SIG-M5 treated with dmso at 0.1 percent for 504 hours (cell line): Measurements from ENCODE around the gene PVR.
A peak's percentile ranks its signal among the peaks of the same experiment; 100 is the strongest.
"Not testable (repeated sequence)": the region's sequence is repeated elsewhere in the genome, so short reads cannot be mapped to it uniquely, and the experiment has no call there.

ENCODE experiments used
- DNase-seq: peaks from one replicate; lab custom pipeline; 2025; ENCODE audit not compliant: unreplicated experiment; lab: John Stamatoyannopoulos, UW

PVR gene

DNA sequence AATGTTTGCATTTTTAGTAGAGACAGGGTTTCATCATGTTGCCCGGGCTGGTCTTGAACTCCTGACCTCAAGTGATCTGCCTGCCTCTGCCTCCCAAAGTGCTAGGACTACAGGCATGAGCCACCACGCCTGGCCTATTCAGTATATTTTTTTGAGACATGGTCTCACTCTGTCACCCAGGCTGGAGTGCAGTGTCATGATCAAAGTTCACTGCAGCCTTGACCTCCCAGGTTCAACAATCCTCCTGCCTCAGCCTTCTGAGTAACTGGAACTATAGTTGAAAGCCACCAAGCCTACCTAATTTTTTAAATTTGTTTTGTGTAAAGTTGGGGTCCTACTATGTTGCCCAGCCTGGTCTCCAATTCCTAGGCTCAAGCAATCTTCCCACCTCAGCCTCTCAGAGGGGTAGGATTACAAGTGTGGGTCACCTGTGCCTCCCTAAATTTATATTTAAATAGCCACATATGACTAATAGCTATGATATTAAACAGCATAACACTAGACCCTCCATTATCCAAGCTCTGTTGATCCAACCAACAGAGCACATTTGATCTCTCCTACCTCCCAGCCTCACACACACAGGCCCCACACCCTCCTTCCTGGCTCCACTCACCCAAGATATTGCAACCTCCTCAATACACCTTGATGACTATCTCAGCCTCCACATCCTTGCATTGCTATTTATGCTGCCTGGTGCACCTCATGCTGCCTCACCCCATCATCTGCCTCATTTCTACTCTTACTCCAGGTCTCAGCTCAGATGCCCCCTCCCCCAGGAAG is 25.5 kb downstream of the PVR start:
- DNase-seq, result no peak

DNA sequence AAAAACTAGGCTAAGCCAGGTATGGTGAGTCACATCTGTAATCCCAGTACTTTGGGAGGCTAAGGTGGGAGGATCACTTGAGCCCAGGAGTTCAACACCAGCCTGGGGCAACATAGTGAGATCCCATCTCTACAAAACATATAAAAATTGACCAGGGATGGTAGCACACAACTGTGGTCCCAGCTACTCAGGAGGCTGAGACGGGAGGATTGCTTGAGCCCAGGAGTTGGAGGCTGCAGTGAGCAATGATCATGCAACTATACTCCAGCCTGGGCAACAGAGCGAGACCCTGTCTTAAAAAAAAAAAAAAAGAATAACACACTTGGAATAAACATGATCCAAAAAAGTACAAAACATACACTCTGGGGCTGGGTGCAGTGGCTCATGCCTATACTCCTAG is 26.3 kb downstream of the PVR start:
- DNase-seq, result not testable (repeated sequence)

DNA sequence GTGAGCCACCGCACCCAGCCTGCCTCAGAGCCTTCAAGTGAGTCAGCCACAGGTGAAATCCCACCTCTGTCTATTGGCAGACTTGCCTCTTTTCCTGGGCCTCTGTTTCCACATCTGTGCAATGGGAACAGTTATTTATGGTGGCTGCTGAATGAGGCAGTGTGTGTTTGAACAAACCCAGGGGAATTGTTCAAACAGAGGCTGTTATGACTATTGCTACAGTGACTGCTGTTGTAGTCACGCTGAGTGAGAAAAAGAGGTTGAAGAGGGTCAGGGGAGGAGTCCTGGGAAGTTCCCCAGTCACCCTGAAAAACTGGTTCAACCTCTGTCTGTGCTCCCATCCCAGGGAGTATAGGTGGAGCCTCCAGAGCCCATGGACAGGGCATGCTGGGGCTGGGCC is 27.7 kb downstream of the PVR start, which contains the start of gene CEACAM19:
Gene CEACAM19 (plus strand): TSS at position 83 of the 400 bp plus-strand sequence. CDS start 450 bp downstream, outside the sequence.
- peak; percentile 43 for DNase-seq

DNA sequence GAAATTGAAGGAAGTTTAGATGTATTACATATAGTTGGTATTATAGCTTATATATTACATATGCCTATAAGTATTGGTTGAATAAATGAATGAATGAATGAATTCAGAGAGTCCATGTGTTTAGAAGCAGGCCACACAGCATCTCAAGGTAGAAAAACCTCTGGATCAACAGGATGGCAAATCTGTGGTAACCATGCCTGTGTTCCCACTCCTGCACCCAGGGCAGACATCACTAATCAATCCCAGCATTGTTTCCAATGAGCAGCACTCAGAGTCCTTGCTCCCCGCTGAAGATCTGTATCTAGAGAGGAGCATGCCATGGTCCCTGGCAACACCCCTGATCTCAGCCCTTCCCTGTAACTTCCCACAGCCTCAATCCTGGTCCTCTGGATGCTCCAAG is 28.5 kb downstream of the PVR start:
- DNase-seq, result no peak

DNA sequence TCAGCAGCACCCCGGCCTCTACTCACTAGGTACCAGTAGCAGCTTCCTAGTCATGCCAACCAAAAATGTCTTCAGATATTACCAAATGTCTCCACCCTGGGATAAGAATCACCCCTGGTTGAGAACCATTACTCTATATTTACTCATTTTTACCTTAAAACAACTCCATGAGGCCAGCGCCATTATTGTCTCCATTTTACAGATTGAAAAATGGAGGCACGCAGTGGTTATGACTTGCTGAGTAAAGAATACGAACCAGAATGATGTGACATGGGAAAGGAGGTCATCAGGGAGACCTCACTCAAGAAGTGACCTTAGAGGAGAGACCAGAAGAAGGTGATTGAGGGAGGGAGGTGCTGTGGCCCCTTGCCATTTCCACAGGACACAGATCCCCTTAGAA is 29.8 kb downstream of the PVR start:
- DNase-seq, result no peak

DNA sequence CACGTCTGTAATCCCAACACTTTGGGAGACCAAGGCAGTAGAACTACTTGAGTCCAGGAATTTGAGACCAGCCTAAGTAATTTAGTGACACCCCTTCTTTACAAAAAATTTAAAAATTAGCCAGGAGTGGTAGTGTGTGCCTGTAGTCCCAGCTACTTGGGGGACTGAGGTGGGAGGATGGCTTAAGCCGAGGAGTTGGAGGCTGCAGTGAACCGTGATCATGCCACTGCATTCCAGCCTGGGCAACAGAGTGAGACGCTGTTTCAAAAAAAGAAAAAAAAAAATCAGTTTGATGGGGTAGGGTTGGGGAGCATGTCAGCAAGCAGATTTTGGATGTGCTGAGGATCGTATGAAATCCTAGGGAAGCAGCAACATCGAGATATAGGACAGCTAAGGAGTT is 31.8 kb downstream of the PVR start:
- no peak for DNase-seq

DNA sequence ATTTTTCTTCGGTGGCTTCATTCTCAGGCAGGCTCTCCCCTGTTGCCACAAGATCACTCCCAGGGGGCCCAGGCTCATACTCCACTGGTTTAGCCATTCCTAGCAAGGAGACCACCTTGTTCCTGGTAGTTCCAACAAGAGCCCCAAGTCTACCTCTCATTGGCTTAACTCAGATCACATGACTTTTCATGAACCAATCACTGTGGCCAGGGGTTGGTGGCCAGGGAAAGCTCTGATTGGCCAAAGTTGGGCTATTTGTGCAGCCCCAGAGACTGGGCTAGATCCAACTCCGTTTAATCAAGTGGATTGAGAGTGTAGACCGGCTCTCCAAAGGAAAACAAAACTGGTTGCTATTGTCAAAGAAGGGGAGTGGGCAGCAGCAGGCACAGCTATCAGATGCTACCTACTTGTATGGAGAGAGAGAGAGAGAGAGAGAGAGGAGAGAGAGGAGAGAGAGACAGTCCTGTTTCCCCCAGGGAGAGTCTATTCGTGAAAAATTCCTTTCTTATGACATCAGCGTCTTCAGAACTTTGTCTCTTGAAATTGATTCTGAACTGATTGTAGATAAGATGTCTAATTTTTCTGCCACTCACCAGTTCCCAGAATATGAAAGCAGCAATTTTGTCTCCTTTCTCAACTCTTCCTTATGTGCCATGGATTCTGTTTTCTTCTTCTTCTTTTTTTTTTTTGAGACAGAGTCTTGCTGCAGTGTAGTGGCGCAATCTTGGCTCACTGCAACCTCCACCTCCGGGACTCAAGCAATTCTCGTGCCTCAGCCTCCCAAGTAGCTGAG is 33.5 kb downstream of the PVR start:
- DNase-seq, result no peak

DNA sequence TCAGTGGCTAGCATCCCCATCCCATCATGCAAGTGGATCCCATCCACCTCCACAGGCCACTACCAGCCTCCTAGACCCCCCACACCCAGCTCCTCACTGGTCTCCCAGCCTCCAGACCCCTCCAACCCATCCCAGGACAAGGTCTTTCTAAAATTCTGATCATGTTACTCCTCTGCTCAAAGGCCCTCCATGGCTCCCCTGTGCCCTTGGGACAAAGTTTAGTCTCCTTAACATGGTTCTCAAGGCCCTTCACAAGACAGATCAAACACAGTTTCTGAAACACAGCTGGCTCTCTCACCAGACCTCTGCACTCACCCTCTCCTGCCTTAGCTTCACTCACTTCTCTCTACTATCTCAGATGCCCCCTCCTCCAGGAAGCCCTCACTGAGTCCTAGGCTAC is 36.8 kb downstream of the PVR start:
- no peak for DNase-seq

DNA sequence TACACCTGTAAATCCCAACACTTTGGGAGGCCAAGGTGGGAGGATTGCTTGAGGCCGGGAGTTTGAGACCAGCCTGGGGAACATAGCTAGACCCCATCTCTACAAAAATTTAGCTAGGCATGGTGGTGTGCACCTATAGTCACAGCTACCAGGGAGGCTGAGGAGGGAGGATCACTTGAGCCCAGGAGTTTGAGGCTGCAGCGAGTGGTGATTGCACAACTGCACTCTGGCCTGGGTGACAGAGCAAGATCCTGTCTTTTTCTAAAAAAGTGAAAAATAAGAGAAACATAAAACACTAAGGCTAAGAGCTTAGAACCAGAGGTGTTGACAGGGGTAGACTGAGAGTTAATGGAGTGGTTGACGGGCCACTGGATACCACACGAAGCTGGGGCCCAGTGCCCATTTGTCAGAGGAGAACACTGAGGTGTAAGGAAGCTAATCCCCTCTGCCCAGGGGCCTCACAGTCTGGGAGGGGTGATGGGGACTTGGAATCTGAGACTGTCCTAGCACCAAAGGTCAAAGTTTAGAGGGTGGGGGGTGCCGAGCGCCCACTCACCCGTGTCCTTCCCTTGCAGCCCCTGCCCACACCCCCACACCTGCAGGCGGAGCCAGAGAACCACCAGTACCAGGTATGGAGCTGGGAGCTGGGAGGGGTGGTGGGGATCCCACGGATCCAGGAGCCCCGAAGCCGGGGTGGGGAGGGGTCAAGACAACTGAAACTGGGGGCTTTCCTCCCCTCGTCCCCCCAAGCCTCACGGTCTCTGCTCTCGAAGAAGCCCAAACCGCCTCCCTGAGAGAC is 38.5 kb downstream of the PVR start:
- no peak for DNase-seq

DNA sequence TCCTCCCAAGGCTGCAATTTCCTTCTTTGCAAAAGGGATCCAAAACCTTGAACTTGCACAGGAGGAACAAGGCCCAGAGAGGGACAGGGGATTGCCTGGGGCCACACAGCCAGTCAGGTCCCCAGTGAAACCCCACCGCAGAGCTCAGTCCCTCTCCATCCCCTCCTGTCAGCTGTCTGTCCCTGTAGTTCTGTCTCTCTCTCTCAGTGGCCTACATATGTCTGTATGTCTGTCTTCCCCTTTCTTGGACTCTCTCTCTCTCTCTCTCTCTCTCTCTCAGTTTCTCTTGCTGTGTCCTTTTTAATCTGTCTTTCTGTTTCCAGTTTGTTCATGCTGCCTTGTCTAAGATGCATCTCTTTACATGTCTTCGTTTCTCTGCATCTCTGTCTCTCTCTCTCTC is 39.1 kb downstream of the PVR start:
- no peak for DNase-seq

DNA sequence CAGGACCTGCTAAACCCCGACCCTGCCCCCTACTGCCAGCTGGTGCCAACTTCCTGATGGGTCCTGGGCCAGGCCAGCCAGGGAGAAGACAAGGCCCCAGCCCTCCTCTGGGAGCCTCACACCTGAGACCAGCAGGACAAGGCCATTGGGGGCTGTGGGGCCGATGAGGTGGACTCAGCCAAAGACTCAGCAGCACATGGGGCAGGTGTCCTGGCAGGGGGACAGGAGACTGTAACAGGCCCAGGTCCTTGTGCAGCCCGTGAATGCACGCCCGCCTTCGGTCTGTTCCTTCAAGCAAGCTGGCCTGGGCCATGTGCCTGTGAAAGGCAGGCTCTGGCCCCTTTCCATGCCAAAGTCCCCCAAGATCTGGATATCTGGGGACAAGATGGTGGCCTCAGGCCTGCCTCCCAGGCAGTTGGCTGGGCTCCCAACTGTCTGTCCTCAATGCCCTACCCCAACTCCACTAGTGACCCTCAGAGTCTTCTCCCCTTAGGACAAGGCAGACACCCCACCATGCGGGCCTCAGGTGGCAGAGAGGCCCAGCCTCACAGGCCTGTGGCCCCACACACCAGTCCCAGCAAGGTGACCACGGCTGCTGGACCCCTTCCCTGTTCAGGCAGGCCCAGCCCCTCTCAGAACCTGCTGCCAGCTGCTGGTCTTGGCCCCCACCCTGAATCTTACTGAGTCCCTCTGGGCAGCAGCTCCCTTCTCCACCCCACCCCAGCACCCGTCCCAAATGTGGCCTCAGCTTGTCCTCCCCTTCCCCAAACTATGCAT is 39.9 kb downstream of the PVR start:
- DNase-seq, result no peak

DNA sequence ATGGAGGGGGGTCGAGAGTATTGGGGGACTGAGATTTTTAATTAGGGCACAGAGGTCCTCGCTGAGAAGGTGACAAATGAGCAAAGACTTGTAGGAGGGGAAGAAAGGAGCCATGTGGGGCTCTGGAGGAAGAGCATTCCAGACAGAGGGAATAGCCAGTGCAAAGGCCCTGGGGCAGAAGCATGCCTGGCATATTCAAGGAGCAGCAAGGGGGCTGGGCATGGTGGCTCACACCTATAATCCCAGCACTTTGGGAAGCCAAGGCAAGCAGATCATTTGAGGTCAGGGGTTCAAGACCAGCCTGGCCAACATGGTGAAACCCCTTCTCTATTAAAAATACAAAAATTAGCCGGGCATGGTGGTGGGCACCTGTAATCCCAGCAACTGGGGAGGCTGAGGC is 40.7 kb downstream of the PVR start:
- not testable (repeated sequence) for DNase-seq

DNA sequence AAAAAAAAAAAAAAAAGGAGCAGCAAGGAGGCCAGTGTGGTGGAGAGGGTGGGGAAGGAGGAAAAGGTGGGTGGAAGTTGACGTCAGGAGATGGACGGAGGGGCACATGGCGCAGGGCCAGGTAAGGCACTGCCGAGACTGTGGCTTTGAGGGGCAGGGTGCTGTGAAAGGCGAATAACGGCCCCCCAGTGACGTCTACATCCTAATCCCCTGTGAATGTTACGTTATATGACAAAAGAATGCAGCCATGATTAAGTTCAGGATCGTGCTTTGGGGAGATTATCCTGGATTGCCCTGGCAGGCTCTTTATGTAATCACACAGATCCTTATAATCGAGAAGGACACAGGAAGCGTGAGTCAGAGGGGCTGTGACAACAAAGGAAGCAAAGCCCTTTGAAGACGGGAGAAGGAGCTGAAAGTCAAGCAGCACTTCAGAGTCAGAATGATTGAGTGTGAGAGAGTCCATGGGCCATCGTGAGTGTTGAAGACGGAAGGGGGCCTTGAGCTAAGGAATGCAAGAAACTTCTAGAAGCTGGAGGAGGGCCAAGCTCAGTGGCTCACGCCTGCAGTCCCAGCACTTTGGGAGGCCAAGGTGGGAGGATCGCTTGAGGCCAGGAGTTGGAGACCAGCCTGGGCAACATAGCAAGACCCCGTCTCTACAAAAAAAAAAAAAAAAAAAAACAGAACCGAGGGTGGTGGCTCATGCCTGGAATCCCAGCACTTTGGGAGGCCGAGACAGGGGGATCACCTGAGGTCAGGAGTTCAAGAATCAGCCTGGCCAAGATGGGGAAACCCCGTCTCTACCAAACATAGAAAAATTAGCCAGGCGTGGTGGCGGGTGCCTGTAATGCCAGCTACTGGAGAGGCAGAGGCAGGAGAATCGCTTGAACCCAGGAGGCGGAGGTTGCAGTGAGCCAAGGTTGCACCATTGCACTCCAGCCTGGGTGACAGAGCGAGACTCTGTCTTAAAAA is 41.5 kb downstream of the PVR start:
- no peak for DNase-seq

DNA sequence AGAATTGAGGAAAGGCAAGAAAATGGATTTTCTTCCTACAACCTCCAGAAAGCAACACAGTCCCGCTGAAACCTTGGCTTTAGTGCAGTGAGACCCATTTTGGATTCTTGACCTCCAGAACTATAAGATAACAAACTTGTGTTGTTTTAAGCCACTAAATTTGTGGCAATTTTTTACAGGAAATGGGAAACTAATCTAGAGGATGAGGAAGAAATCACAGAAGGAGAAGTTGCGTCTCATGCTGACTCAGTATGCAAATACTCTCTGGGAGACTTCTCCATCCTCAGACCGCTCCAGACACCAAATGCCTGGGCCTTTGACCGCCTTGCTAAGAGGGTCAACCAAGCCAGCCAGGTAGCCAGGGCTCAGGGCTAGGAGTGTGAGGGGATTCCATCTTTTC is 42.2 kb downstream of the PVR start:
- DNase-seq, result no peak

DNA sequence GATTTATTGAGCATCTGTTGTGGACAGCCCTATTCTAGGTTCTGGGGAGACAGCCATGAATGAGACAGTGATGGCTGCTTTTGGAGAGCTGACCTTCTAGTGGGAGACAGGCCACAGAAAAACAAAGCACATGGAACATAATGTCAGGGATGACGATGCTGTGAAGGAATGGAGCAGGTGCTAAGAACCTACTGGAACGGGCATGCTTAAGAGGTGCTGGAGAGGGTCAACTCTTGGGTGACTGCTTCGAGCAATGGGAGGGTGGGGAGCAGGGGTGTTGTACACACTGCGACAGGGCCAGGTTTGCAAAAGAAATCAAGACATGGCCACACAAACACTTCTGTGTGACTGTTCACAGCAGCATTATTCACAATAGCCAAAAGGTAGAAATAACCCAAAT is 43.2 kb downstream of the PVR start:
- DNase-seq, result no peak

DNA sequence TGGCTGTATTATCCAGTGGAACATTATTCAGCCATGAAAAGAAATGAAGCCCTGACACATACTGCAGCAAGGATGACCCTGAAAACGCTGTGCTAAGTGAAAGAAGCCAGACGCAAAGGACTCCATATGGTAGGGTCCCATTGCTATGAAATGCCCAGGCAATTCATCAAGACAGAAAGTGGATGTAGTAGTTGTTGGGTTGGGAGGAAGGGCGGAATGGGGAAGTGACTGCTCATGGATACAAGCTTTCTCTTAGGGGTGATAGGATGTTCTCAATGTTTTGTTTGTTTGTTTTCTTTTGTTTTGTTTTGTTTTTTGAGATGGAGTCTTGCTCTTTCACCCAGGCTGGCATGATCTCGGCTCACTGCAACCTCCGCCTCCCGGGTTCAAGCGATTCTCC is 44.2 kb downstream of the PVR start:
- DNase-seq, result peak; percentile 23

DNA sequence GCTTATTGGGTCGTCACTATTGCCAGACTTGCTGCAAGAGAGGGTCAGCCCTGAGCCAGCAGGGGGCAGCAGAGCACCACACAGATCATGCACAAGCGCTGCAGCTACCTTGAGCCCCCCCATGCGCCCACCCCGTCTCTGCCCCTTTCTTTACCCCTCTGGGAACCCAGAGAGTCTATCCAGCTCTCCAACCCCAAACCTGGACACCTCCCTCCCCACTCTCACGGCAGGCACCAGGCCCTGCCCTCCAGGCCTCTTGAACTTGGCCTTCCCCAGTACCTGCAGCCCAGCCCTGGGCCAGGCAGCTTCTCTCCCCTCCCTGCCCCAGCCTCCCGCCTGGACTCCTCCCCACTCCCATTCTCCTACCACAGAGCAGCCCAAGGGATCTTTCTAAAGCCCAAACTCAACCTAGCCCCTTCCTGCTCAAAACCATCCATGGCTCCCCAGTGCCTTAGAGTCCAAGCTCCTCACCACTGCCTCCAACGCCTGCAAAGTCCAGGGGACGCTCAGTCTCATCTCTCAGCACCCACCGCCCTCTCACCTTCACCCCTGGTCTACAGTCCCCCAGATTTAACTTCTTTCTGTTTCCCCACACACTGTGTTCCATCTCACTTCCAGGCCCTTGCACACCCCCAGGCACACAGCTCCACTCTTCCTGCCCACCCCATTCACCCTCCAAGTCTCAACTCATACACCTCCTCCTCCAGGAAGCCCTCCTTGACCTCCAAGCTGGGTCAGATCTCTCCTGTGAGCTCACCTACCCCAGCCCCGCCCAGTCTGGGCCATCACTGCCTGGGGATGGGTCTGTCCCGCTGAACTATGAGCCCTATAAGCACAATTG is 45.8 kb downstream of the PVR start:
- DNase-seq, result peak; percentile 27

DNA sequence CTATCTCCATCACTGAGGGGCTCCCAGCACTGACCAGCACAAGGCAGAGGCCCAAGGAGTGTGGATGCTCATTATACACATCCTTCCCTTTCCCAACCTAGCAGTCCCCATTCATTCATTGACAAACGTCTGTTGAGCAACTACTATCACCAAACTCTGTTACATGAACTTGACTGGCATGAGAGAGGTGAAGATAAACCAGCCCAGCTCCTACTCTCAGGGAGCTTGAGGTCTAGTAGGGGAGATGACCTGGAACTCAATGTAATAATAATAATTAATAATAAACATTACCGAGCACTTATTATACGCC is 46.4 kb downstream of the PVR start:
- DNase-seq, result no peak

DNA sequence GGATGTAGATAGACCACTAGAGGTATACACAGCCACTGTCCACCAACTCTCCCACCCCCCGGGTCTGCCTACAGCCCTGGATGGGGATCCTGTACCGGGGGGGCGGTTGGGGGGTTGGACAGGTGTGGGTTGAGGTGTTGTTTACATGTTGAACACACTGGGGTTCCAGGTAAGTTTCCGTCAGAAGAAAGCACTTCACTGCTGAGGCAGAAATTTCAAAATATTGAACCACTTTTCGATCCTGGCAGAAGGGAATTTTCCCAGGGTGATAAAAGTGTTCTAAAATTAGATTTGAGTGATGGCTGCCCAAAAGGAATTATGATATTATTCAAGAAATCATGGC is 48.6 kb downstream of the PVR start:
- no peak for DNase-seq
